Gastrocnemius medialis (tissue), 4 donors: ENCODE measurements around the gene OPA3. TPM values are rescaled to one million over a fixed set of nuclear protein-coding genes. Genes with fewer than 3 reads are reported as not detected.

Source experiments
- ATAC-seq, 2 donors: fragments of 150-250 bp; one replicate each; pipeline ENCODE4 v1.9.1; 2016
- DNase-seq, 2 donors: peaks; one replicate each; pipeline ENCODE4 v3.0.0-alpha.2; 2019
- H3K27ac ChIP-seq, 4 donors: fragments of 200-600 bp; sonication (generic); 1 replicate in 1 of 4; 2 replicates in 3 of 4; pipeline ENCODE4 v1.5.1; 2016 to 2018; ENCODE audit warnings: mild to moderate bottlenecking in 2 of 4, moderate library complexity in 1 of 4
- H3K27me3 ChIP-seq, 3 donors: fragments of 200-600 bp; sonication (generic) in 2 of 3; 1 replicate in 1 of 3; 2 replicates in 2 of 3; pipeline versions ENCODE4 v1.5.1 to v1.6.0; 2016 to 2019; ENCODE audit warnings: mild to moderate bottlenecking in 1 of 3, moderate library complexity in 1 of 3
- H3K36me3 ChIP-seq, 2 donors: fragments of 200-600 bp; sonication (generic) in 1 of 2; one replicate each; pipeline ENCODE4 v1.5.1; 2017 to 2018
- H3K4me1 ChIP-seq, 2 donors: fragments of 200-600 bp; sonication (generic) in 1 of 2; one replicate each; pipeline ENCODE4 v1.5.1; 2016 to 2017; ENCODE audit warnings: mild to moderate bottlenecking in 2 of 2
- H3K4me3 ChIP-seq, 4 donors: fragments of 200-600 bp; sonication (generic) in 3 of 4; 1 replicate in 1 of 4; 2 replicates in 3 of 4; pipeline ENCODE4 v1.5.1; 2016 to 2019; ENCODE audit warnings: mild to moderate bottlenecking in 2 of 4
- H3K9me3 ChIP-seq, 3 donors: fragments of 200-600 bp; sonication (generic) in 2 of 3; 1 replicate in 1 of 3; 2 replicates in 2 of 3; pipeline ENCODE4 v1.5.1; 2016 to 2019
- POLR2A ChIP-seq, 2 donors: fragments of 450-650 bp; IDR thresholded peaks; one replicate each; pipeline ENCODE4 v1.6.1; 2017; ENCODE audit warnings: antibody characterized with exemption in 2 of 2, mild to moderate bottlenecking in 2 of 2, moderate library complexity in 2 of 2
- in situ Hi-C, 4 donors: fragments of 200-750 bp; cut with MboI; loops; one replicate each; pipeline versions ENCODE4 v1.15.0 to v1.8.0; 2017; ENCODE audit warnings: low sequenced_read_pairs in 4 of 4
- intact Hi-C: fragments of 100-400 bp; cut with DNase I; formaldehyde crosslinking; loops from one replicate; pipeline ENCODE4 v1.15.1; 2023; ENCODE audit warnings: low total_unique reads
- total RNA-seq, 4 donors: library from RNA; depleted of rRNA; stranded (reverse); fragments of >200 nt; gene quantifications; one replicate each; pipeline versions ENCODE4 v1.1.0 to v1.2.3, GENCODE V29; 2016
- TF ChIP-seq, protein P1 (sequence below), 5 experiments: fragments of 450-650 bp in 3 of 5; fragments of 200-600 bp in 2 of 5; sonication (generic) in 2 of 5; IDR thresholded peaks in 4 of 5; conservative IDR thresholded peaks in 1 of 5; 1 replicate in 4 of 5; 2 replicates in 1 of 5; pipeline ENCODE4 v1.5.1; 2016 to 2019; ENCODE audit warnings: antibody characterized with exemption in 5 of 5, mild to moderate bottlenecking in 3 of 5, moderate library complexity in 3 of 5

Gene OPA3
- total RNA-seq, 4 donors from 2014 or later: 14.8 to 32.5 (median 20.3) TPM

- H3K27me3 ChIP-seq: peaks cover 0 to 9% (median 2%) of the 10 kb centered on the region in 3 donors
- DNase-seq: peak; percentile 83 to 91
- H3K27ac ChIP-seq: peak overlapping the region; percentile 95 to 99 (median 98)
- H3K9me3 ChIP-seq: no peaks in the 10 kb centered on the region
- TF ChIP-seq, protein P1, sequence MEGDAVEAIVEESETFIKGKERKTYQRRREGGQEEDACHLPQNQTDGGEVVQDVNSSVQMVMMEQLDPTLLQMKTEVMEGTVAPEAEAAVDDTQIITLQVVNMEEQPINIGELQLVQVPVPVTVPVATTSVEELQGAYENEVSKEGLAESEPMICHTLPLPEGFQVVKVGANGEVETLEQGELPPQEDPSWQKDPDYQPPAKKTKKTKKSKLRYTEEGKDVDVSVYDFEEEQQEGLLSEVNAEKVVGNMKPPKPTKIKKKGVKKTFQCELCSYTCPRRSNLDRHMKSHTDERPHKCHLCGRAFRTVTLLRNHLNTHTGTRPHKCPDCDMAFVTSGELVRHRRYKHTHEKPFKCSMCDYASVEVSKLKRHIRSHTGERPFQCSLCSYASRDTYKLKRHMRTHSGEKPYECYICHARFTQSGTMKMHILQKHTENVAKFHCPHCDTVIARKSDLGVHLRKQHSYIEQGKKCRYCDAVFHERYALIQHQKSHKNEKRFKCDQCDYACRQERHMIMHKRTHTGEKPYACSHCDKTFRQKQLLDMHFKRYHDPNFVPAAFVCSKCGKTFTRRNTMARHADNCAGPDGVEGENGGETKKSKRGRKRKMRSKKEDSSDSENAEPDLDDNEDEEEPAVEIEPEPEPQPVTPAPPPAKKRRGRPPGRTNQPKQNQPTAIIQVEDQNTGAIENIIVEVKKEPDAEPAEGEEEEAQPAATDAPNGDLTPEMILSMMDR (IDR thresholded peaks at IDR 0.05 in 4 of 5, conservative IDR thresholded peaks at IDR 0.05 in 1 of 5): no peak
- peak in 1 of 2 donors; percentile 27 for TF ChIP-seq POLR2A (IDR thresholded peaks at IDR 0.05)
- intact Hi-C loops (loop anchor here (10.0 kb wide), 1 partner anchor 168 kb away; the partner anchor contains the start of gene CKM), in situ Hi-C loops (no loop called here)
- H3K36me3 ChIP-seq: peaks cover 0 to 8% of the 10 kb centered on the region in 2 donors
- H3K4me1 ChIP-seq: peaks cover 26 to 30% of the 10 kb centered on the region in 2 donors
- H3K4me3 ChIP-seq: peak overlapping the region; percentile 73 to 88 (median 82)
- peak; percentile 79 to 87 for ATAC-seq
These were observed 91.8 kb downstream of the OPA3 start for GRCh38 chr19:45492627-45493470.

DNA sequence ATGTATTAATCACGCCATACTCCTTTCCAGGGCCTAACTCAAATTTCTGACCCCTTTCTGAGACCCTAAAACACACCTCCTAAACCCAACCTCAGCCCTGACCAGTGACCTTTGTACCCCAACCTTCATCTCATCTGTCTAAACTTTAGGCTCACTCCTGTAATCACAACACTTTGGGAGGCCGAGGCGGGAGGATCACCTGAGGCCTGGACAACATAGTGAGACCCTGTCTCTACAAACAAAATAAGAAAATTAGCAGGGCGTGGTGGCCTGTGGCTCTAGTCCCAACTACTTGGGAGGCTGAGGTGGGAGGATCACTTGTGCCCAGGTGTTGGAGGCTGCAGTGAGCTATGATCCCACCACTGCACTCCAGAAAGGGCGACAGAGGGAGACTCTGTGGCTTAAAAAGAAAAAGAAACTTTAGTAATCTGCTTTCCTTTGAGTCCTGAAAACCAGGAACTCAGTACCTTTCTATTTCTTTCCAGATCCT is 92.4 kb downstream of the OPA3 start:
- intact Hi-C loops: loop anchor here (10.0 kb wide), 1 partner anchor 167 kb away; the partner anchor contains the start of gene CKM
- H3K4me3 ChIP-seq: peak overlapping the region; percentile 73 to 88 (median 82)
- peak overlapping the region; percentile 95 to 99 (median 98) for H3K27ac ChIP-seq

DNA sequence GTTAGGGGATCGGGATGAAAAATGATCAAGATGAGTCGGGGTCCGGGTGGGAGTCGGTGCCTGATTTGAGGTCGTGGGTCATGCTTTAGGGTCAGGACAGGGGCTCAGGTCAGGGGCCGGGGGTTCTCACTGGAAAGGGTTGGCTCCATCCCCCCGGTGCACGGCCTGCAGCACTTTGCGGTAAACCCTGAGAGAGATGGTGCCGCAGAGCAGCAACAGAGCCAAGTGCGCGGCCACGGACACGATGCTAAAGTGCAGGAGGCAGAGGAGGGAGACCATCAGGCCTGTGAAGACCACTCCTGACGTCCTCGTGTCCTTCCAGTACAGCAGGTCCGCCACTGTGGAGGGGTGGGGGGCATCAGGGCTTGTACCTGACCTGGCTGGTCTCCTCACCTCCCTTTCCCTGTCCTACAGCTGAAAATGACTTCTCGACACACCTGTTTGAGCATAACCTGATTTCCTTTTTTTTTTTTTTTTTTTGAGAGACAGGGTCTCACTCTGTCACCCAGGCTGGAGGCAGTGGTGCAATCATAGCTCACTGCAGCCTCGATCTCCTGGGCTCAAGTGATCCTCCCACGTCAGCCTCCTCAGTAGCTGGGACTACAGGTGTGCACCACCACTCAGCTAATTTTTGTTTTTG is 95.3 kb downstream of the OPA3 start:
- H3K4me1 ChIP-seq: peaks cover 30% of the 10 kb centered on the region in 2 donors
- H3K4me3 ChIP-seq: no peak overlapping the region
- H3K9me3 ChIP-seq: no peaks in the 10 kb centered on the region
- in situ Hi-C loops (no loop called here), intact Hi-C loops (no loop called here)
- TF ChIP-seq, protein P1 (IDR thresholded peaks at IDR 0.05 in 4 of 5, conservative IDR thresholded peaks at IDR 0.05 in 1 of 5): no peak
- no peak for TF ChIP-seq POLR2A (IDR thresholded peaks at IDR 0.05)
- H3K27me3 ChIP-seq: no peaks in the 10 kb centered on the region
- DNase-seq: no peak
- peak overlapping the region in 2 of 4 donors; percentile 99 for H3K27ac ChIP-seq
- H3K36me3 ChIP-seq: peaks cover 0 to 8% of the 10 kb centered on the region in 2 donors
- no peak for ATAC-seq

More for the DNA sequence above, 92.4 kb downstream of the OPA3 start:
- H3K4me1 ChIP-seq: peaks cover 23 to 28% of the 10 kb centered on the region in 2 donors
- H3K9me3 ChIP-seq: no peaks in the 10 kb centered on the region
- H3K36me3 ChIP-seq: peaks cover 0 to 8% of the 10 kb centered on the region in 2 donors
- no peak for DNase-seq
- peaks cover 0 to 2% (median 0%) of the 10 kb centered on the region in 3 donors for H3K27me3 ChIP-seq
- in situ Hi-C loops: no loop called here
- no peak for TF ChIP-seq POLR2A (IDR thresholded peaks at IDR 0.05)
- TF ChIP-seq, protein P1 (IDR thresholded peaks at IDR 0.05 in 4 of 5, conservative IDR thresholded peaks at IDR 0.05 in 1 of 5): no peak
- ATAC-seq: no peak

DNA sequence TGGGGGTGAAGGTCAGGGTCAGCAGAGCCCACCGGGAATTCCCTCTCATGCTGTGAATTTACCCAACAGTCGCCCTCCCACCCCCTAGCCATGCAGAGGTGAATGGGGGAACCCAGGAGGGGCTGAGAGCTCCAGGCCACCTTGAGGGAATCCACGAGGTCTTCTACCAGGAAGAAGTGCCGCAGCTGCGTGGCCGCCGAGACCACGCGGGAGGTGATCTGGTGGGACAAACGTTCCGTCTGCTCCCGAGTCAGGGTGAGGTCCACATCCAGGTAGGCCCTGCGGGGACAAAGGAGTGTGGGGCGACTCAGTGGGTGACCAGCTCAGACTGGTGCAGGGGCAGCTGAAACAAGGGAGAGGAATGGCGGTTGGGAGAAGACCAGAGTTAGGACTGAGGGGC is 95.9 kb downstream of the OPA3 start:
- H3K27ac ChIP-seq: peak overlapping the region in 2 of 4 donors; percentile 23 to 99
- intact Hi-C loops: no loop called here
- in situ Hi-C loops: no loop called here

More for the DNA sequence above, 95.9 kb downstream of the OPA3 start:
- Histone ChIP-seq H3K27me3 (no peaks in the 10 kb centered on the region), H3K9me3 (no peaks in the 10 kb centered on the region), H3K4me1 (peaks cover 25 to 30% of the 10 kb centered on the region in 2 donors), H3K4me3 (no peak overlapping the region), H3K36me3 (peaks cover 0 to 8% of the 10 kb centered on the region in 2 donors)
- ATAC-seq (no peak), DNase-seq (no peak)
- TF ChIP-seq POLR2A (IDR thresholded peaks at IDR 0.05): no peak
- TF ChIP-seq, protein P1 (IDR thresholded peaks at IDR 0.05 in 4 of 5, conservative IDR thresholded peaks at IDR 0.05 in 1 of 5): no peak
